OCI-M2 (cell line): Measurements from ENCODE around the gene SRRM5.
"Not testable (repeated sequence)": the region's sequence is repeated elsewhere in the genome, so short reads cannot be mapped to it uniquely, and the experiment has no call there.

Source experiments
- DNase-seq: peaks from one replicate; lab custom pipeline; 2025; ENCODE audit not compliant: unreplicated experiment; lab: John Stamatoyannopoulos, UW

The SRRM5 gene

DNA sequence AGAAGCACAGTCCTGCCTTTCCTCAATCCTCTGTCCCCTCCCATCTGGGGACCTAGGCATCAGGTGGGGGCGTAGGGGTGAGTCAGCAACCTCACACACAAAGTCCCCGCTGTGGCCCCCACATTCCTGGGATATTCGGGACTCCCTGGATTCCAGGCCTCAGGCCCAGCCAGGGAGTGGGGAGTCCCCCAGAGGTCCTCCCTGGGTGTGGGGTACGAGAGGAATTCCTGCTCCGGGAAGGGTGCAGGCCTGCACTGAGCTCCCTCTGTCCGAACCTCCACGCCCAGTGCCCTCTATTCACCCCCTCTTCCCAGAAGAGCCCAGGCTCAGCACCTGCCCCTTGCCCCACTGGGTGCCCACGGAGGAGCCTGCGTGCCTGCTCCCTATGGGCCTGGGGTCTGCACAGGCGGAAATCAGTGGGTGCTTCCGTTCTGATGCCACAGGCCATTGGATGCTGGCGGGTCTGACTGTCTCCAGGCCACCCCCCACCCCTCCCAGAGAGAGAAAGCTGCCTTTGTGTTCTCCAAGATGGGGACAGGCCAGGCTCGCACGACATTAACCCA, 24.3 kb downstream of the SRRM5 start:
- no peak for DNase-seq

GRCh38 chr19:43638214-43638994, 26.5 kb downstream of the SRRM5 start:
- no peak for DNase-seq

- DNase-seq: no peak
Observed at GRCh38 chr19:43638995-43639518, 27.2 kb downstream of the SRRM5 start.

DNA sequence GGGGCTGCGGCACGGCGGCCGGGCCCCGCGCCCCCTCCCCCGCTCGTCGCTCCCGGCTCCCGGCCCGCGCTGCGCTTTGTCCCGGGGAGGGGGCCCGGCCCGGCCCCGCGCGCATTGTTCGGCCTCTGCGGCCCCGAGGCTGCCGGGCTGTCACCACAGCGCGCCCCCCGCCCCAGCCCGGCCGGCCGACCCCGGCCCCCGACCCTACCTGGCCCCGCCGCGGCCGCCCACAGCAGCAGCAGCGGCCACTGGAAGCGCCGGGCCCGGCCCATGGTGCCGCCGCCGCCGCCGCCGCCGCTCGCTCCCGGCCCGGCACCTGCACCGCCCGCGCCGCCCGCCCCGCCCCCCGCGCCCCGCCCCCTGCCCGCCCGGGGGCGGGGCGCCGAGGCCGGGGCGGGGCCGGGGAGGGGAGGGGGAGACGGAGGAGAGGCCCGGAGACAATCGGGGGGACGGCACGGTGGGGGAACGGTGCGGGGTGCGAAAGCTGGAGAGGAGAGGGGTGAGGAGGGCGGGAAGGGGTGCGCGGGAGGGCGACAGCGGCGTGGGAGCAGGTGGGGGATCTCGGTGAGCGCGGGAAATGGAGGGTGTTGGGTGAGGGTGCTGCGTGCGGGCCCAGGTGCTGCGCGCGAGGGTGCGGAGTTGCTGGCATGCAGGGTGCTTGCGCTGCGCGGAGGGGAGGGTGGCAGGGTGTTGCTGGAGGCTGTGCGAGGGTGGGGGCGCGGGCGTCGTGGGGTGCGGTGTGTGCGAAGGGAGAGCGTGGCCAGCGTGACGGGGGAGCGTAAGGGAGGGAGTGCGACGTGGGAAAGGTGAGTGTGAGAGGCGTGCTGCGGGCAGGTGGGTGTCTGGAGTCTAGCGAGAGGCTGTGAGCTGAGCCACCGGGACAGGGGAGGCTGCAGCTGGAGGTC, 27.9 kb downstream of the SRRM5 start, which contains the start of gene CADM4:
CADM4 (minus strand) TSS at position 332 of the 905 bp plus-strand sequence; CDS start at position 272, 60 bp downstream.
- no peak for DNase-seq

DNA sequence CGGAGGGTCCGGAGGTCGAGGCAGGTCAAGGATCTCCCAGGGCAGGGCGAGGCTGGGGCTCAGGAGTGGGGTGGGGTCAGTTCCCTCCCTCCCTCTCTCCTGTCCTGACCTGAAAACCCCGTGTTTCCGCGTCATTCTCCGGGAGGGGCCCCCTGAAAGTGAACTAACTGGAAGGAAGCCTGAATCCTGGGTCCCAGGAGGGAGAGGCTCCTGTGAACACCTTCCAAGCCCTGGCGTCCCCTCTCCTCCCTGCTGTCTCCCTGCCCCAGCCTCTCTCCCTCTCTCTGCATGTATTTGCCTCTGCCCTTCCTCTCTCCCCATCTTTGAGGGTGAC, 28.5 kb downstream of the SRRM5 start:
- no peak for DNase-seq

- DNase-seq: no peak
Observed at GRCh38 chr19:43641333-43641732, 29.4 kb downstream of the SRRM5 start.

DNA sequence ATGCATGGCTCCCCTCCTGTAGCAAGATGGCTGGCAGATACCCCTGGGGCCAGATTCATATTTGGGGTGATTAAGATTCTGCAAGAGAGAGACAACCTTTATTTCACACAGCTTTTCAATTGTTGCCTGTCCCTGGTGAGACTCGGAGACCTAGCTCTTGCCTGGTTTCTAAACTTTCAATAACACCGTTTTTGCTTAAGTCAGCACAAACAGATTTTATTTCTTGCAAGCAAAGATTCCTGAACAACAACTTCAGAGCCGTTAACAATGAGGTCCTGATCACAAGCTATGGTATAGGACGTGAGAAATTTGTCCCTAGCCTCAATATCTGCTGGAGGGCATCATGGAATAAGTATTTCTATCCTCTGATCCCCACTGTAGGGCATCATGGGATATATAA, 30.6 kb downstream of the SRRM5 start:
- DNase-seq: no peak

- no peak for DNase-seq
Observed at GRCh38 chr19:43643326-43643725, 31.4 kb downstream of the SRRM5 start.

DNA sequence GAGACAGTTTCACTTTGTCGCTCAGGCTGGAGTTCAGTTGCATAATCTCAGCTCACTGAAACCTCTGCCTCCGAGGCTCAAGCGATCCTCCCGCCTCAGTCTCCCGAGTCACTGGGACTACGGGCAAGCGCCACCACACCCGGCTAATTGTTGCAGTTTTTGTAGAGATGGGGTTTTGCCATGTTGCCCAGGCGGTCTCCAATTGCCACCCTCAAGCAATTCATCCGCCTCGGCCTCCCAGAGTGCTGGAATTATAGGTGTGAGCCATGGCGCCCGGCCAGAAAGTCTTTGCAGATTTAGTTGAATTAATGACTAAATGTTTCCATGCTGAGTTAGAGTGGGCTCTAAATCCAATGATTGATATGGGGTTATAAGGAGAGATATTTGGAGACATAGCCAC, 32.3 kb downstream of the SRRM5 start:
- DNase-seq: no peak

- DNase-seq: no peak
Observed at GRCh38 chr19:43648633-43649032, 36.7 kb downstream of the SRRM5 start.

GRCh38 chr19:43649514-43649913, 37.6 kb downstream of the SRRM5 start:
- DNase-seq: no peak

- DNase-seq: not testable (repeated sequence)
Observed at GRCh38 chr19:43650276-43650675, 38.4 kb downstream of the SRRM5 start.

GRCh38 chr19:43651758-43652545, 40.1 kb downstream of the SRRM5 start:
- DNase-seq: no peak

DNA sequence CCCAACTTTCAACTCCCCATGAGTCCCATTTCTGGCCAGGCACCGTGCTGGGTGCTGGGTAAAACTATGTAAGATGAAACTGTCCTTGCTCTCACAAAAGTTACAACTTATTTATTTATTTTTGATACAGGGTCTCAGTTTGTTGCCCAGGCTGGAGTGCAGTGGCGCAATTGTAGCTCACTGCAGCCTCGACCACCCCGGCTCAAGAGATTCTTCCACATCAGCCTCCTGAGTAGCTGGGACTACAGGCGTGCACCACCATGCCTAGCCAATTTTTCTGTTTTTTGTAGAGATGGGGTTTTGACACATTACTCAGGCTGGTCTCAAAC, 40.6 kb downstream of the SRRM5 start:
- DNase-seq: no peak

GRCh38 chr19:43656436-43656835, 44.5 kb downstream of the SRRM5 start:
- no peak for DNase-seq

DNA sequence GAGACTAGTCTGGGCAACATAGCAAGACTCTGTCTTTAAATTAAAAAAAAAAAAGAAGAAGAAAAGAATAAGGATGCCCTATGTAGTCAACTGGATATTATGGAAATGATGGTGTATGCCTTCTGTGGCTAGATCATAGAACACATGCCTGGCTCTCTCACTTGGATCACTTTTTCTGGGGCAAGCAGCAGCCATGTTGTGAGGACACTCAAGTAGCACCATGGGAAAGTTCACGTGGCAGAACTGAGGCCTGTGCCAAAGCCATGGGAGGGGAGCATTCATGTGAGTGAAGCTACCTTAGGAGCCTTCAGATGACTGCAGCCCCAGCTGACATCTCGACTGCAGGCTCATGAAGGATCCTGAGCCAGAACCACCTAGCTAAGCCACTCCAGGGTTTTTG, 46.1 kb downstream of the SRRM5 start:
- DNase-seq: no peak

GRCh38 chr19:43658494-43658893, 46.6 kb downstream of the SRRM5 start:
- no peak for DNase-seq

- DNase-seq: no peak
Observed at GRCh38 chr19:43660301-43660970, 48.5 kb downstream of the SRRM5 start.

DNA sequence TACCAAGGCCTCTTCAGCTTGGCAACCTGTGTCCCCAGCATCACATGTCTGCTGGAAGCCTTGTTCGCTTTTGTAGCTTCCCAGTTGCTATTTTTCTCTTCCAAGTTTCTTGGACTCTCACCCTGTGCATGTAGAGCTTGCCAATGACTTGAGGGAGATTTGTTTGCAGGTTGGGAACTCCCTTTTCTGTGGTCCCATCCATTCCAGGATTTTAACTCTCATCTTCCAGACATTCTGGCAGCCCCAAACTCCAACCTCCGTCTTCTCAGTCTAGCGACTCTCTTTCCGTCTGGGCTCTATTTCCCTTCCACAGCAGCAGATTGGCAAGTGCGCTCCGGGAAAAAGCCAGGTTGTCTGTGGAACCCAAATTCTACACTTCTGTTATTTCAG, 49.1 kb downstream of the SRRM5 start:
- no peak for DNase-seq

- DNase-seq: no peak
Observed at GRCh38 chr19:43662487-43662886, 50.6 kb downstream of the SRRM5 start.
